Adipose tissue (tissue), 3 donors: ENCODE data around the gene EME2. TPM values are rescaled to one million over a fixed set of nuclear protein-coding genes. Genes with fewer than 3 reads are reported as not detected.

Source experiments
- H3K27ac ChIP-seq: one replicate; pipeline ENCODE4 v1.5.1; 2013; ENCODE audit warnings: low read depth, low read length
- WGBS, 3 donors: extraction: QIAGEN DNeasy Blood & Tissue Kit; methylation state at CpG; one replicate each; pipeline ENCODE4 v1.1.7; 2013; 5-methylcytosine and 5-hydroxymethylcytosine counted together
- polyA plus RNA-seq, 3 donors: library from polyadenylated mRNA; stranded (reverse); fragments of 200-250 nt; gene quantifications; one replicate each; pipeline ENCODE4 v1.2.3, GENCODE V29; 2013
- donor health status: healthy with polysubstance abuse.
- donor health status: Bipolar disorder and iron deficiency.
- donor health status: healthy.

EME2 gene
- polyA plus RNA-seq, 3 donors, result 4.6 to 8.0 (median 7.7) TPM

DNA sequence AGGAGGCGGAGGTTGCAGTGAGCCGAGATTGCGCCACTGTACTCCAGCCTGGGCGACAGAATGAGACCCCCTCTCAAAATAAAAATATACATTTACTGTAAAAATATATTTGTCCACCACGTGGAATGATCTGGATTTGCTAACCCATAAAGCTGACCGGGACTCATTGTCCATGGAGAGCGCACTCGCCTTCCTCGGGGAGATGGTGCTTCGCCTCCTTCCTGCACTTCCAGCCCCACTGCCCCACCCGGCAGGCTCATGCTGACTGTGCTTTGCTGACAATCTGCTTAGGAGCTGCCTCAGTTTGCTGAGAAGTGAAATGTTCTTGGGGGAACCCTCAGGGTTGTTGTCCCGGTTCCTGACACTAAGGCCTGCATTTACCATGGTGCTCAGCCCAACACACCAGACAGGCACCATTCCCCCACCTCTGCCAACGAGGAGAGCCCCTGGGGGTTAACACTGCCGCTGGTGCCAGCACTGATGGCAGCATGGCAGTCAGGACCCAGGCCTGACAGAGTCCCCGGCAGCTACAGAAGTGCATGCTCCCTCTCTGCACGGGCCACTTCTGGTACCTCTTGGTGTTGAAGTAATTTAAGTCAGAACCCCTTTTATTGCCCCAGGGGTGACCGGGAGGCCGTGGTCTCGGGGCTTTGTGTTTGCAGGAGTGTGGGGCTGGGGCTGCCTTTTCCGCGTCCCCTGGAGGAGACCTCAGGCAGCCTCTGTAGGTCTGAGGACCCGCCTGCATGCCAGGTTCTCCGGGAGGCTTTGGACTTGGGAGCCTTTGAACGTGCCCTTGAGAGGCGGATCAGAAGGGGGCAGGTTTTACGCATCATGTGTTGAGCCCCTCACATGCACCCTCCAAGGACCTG, 12.6 kb downstream of the EME2 start:
- 84 to 88% (median 85%) methylated on average over 26 of the region's 26 CpGs for WGBS, 3 donors
- no peak overlapping the region for H3K27ac ChIP-seq

DNA sequence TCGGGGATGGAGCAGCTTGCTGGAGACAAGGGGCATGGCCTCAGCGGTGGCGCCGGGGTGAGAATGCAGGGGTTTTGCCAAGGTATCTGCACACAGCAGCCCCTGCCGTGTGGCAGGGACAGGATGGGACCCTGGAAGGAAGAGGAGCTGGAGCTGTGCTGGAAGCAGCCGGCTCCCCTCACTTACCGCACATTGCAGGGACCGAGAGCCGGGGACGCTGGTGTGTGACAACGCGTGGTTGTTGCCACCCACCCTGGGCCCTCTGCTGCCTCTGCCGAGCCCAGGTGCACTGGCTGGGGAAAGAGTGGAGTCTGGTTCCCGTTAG, 13.2 kb downstream of the EME2 start:
- 87 to 89% (median 88%) methylated on average over 14 of the region's 14 CpGs for WGBS, 3 donors
- no peak overlapping the region for H3K27ac ChIP-seq

DNA sequence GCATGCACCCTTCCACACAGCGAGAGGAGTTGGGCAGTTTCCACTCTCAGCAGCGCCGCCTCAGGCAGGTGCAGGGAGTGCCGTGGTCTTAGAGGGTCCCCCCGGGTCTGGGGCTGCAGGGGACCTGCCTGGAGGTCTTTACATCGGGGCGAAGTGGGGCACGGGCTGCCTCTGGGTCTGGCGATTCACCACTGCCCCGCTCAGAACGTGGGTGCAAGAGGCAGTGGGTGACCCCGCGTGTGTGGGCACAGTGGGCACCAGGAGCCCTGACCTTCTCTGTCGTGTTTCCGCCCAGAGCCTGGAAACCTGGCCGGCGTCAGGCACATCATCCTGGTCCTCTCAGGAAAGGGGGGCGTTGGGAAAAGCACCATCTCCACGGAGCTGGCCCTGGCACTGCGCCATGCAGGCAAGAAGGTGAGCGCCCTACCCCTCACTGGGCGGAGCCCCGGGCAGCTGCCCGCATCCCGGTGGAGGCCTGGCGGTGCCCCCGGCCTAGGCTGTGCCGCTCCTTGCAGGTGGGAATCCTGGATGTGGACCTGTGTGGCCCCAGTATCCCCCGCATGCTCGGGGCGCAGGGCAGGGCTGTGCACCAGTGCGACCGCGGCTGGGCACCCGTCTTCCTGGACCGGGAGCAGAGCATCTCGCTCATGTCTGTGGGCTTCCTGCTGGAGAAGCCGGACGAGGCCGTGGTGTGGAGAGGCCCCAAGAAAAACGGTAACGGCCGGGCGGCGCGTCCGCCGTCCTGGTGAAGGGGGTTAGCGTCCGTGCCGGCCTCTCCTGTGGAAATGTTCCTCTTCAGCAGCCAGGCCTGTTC, 13.8 kb downstream of the EME2 start:
- 82 to 90% (median 88%) methylated on average over 45 to 51 of the region's 51 CpGs for WGBS, 3 donors
- H3K27ac ChIP-seq, result no peak overlapping the region

DNA sequence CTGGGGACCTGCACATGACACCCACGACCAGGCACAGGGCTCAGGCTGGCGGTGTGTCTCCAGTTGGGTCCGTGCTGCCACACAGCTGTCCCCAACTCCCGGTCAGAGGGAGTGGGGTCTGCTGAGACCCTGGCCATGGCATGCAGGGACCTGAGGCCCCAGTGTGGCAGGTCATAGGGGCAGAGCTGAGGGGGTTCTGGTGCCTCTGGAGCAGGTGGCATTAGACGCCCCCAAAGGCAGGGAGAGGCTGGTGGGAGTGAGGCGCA, 14.4 kb downstream of the EME2 start:
- 85 to 91% (median 86%) methylated on average over 6 of the region's 6 CpGs for WGBS, 3 donors
- no peak overlapping the region for H3K27ac ChIP-seq

DNA sequence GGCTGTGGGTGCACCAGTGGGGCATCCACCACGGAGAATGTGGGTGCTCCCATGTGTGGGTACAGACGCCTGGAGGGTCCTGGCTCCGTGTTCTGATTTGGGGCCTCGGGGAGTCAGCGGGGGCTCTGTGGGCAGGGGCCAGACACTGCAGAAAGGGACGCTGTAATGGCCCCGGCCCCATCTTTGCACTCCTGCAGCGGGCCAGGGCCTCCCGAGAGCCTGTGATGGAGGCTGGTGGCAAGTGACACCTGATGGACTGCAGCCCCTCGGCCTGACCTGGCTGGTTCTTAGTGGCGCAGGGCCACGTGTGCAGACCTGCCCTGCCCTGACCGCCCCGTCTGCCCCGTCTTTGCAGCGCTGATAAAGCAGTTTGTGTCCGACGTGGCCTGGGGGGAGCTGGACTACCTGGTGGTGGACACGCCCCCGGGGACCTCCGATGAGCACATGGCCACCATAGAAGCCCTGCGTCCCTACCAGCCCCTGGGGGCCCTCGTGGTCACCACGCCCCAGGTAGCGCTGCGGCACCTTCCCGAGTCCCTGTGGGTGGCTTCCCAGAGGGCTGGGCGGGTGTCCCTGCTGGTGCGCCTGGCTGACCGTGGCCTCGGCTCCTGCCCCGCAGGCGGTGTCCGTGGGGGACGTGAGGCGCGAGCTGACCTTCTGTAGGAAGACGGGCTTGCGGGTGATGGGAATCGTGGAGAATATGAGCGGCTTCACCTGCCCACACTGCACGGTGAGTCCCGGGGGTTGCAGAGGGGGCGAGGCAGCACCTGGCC, 14.9 kb downstream of the EME2 start:
- H3K27ac ChIP-seq, result no peak overlapping the region
- 92 to 95% (median 92%) methylated on average over 40 to 44 of the region's 44 CpGs for WGBS, 3 donors

DNA sequence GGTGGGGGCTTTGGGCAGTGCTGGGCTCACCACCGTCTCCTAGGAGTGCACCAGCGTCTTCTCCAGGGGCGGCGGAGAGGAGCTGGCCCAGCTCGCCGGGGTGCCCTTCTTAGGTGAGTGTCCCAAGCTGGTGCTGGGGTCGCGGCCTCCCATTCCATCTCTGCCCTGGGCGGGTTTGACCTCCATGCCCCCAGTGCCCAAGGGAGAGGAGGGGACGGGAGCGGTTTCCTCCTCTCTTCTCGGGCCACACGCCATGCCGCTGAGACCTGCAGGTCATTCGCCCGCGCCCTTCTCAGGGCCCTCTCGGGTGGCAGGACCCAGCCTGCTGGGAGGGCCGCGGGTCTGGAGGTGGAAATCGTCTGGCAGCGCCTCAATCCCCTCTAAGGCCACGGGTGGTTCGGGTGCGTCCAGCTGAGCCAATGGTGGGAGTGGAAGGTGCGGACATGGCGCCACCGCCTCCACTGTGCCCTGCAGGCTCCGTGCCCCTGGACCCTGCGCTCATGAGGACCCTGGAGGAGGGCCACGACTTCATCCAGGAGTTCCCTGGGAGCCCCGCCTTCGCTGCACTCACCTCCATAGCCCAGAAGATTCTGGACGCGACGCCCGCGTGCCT, 15.6 kb downstream of the EME2 start:
- no peak overlapping the region for H3K27ac ChIP-seq

DNA sequence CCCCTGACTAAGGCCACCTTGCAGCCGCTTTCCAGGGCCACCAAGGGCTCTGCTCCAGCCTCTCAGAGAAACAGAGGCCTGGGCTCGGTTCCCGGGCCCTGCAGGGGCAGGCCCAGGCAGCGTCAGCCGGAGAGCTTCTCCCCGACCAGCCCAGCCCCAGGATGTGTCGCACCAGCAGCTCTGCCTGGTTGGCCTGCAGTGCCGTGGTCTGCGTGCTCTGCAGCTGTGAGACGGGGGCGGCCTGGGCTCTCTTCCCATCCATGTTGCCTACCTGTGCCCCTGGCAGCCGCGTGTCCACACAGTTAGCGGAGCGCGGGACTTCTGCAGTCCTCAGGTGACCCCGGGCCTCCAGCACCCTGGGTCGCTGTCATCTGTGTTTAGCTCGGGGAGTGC, 16.1 kb downstream of the EME2 start:
- H3K27ac ChIP-seq, result no peak overlapping the region
- WGBS, 3 donors, result 62 to 75% (median 70%) methylated on average over 19 of the region's 19 CpGs

More for the DNA sequence above, 15.6 kb downstream of the EME2 start:
- 88 to 93% (median 90%) methylated on average over 38 of the region's 38 CpGs for WGBS, 3 donors

DNA sequence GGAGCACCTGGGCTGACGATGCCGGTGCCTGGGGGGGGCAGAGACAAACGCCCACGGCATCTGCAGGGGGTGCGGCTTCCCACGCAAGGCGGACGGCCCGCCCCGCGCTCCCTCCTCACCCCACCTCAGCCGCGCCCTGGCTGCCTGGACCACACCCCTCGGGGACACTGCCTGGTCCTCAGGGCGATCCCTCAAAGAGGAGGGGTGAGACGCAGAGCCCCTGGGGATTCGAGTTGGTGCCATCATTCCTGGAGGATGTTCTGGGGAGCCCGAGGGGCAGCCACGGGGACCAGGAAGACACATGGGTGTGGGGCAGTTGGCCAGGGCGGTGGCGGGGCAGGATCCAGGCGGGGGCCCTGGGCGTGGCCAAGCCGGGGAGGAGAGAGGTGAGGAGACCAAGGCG, 17.0 kb downstream of the EME2 start:
- WGBS, 3 donors, result 79 to 89% (median 86%) methylated on average over 17 to 25 of the region's 25 CpGs

DNA sequence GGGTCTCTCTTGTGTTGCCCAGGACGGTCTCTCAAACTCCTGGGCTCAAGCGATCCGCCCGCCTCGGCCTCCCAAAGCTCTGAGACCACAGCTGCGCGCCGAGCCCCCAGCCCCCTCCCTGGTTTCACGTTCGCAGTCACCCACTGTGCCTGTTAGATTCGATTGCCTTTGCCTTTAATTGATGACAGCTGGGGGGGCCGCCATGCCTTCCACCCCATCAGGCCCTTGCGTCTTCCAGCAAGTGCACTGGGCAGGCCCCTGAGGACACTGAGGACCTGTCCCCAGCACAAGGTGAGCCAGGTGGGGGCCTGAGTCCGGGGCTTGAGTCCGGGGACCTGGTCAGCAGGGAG, 17.6 kb downstream of the EME2 start:
- 92 to 95% (median 94%) methylated on average over 13 to 15 of the region's 15 CpGs for WGBS, 3 donors
- no peak overlapping the region for H3K27ac ChIP-seq

More for the DNA sequence above, 17.0 kb downstream of the EME2 start:
- no peak overlapping the region for H3K27ac ChIP-seq

DNA sequence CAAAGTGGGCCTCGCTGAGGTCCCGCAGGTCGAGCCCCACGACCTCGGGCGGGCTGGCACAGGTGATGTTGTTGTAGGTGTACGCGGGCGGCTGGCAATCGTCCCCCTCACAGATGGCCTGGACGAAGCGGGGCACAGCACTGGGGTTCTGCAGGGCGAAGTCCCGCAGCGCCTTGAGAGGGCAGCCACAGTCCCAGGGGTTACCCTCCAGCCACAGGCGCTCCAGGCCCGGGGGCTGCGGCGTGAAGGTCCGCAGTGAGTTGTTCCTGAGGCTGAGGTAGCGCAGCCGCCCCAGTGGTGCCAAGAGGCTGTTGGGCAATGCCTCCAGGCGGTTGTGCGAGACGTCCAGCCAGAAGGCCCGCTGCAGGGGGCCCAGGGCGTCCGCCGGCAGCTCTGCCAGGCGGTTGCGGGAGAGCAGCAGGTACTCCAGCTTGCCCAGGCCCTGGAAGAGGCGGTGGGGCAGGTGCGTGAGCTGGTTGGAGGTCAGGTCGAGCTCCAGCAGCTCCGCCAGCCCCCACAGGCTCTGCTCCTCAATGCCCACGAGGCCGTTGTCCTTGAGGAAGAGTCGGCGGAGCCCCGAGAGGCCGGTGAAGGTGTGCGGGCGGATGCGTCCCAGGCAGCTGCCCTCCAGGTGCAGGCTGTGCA, 18.1 kb downstream of the EME2 start:
- H3K27ac ChIP-seq, result no peak overlapping the region
- 87 to 93% (median 91%) methylated on average over 42 to 44 of the region's 44 CpGs for WGBS, 3 donors

DNA sequence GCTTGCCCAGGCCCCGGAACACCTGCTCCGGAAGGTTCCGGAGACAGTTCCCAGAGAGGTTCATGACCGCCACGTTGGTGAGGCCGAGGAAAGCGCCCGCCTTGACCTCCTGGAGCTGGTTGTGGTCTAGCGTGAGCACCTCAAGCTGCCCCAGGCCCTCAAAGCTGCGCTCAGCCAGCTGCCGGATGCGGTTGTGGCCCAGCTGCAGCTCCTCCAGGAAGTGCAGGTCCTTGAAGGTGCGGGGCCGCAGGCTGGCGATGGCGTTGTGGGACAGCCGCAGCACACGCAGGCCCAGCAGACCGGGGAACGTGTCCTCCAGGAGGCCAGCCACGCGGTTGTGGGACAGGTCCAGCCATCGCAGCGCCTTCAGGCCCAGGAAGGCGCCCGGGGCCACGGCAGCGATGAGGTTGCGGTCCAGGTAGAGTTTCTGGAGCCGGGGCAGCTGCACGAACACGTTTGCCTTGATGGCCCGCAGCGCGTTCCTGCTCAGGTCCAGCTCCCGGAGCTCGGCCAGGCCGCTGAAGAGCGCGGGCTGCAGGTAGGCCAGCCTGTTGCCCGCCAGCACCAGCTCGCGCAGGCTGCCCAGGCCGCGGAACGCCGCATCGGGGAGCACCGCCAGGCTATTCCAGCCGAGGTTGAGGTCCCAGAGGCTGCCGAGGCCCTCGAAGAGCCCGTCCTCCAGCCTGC, 18.8 kb downstream of the EME2 start:
- no peak overlapping the region for H3K27ac ChIP-seq

DNA sequence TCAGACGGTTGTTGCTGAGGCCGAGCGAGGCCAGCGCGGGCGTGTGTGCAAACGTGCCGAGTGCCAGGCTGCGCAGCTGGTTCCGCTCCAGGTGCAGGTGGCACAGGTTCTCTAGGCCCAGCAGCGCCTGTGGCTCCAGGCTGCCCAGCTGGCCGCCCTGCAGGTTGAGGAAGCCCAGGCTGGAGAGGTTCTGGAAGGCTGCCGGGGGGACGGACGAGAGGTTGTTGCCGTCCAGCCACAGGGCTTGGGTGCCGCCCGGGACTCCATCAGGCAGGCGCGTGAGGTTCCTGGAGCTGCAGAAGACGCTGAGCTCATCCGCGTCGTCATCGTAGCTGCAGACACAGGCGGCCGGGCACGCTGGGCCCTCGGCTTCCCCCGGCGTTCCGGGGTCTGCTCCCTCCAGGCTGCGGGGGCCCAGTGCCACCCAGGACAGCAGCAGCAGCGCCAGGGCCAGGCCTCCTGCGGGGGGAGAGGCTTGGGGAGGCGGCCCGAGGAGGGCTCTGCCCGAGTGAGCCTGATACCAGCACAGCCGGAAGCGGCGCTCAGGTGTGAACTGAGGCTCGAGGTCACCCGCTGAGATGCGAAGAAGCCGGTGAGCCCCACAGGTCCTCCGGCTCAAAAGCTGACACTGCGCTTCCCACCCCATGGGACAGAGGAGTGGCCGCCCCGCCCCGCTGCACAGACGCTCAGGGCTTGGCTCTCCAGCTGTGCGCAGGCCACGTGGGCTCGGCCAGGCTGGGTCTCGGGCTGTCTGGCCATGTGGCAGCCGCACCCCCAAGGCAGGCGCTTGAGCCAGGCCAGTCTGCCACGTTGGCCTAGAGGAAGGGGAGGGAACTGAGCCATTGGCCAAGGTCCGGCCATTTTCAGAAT, 19.6 kb downstream of the EME2 start:
- H3K27ac ChIP-seq, result no peak overlapping the region
- 86 to 92% (median 91%) methylated on average over 59 of the region's 59 CpGs for WGBS, 3 donors

More for the DNA sequence above, 18.8 kb downstream of the EME2 start:
- WGBS, 3 donors, result 92 to 95% (median 94%) methylated on average over 51 to 53 of the region's 53 CpGs

DNA sequence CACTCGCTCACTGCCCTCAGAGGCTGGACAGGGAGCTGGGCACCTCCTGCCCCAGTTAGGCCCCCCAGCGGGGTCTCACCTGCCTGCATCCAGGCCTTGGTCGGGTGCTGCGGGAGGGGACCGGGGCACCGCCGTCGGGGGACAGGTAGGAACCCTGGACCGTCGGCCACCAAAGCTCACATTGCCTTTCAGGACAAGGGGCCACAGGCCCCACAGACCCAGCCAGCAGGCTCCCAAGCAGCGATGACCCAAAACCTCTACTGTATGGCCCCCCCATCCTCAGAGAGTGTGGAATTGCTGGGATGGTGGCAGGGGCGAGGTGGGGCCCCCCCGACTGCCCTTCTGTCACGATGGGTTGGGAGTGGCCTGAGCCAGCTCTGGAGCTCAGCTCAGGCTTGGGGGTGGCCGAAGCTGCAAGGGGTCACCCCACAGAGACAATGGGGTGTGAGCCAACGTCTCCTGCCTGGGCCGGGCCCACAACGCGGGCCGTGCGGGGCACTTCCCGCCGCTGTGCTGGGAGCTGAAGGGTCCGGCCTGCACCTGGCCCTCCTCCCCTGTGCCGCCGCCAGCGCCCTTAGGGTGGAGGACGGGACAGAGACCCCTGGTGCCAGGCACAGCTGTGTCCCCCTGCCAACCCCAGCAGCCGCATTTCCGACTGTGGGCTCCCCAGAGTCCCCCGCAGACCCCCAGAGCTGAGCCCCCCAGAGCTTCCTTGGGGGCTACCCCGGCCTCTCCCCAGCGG, 20.4 kb downstream of the EME2 start:
- 67 to 87% (median 78%) methylated on average over 30 to 33 of the region's 33 CpGs for WGBS, 3 donors
- H3K27ac ChIP-seq, result no peak overlapping the region

DNA sequence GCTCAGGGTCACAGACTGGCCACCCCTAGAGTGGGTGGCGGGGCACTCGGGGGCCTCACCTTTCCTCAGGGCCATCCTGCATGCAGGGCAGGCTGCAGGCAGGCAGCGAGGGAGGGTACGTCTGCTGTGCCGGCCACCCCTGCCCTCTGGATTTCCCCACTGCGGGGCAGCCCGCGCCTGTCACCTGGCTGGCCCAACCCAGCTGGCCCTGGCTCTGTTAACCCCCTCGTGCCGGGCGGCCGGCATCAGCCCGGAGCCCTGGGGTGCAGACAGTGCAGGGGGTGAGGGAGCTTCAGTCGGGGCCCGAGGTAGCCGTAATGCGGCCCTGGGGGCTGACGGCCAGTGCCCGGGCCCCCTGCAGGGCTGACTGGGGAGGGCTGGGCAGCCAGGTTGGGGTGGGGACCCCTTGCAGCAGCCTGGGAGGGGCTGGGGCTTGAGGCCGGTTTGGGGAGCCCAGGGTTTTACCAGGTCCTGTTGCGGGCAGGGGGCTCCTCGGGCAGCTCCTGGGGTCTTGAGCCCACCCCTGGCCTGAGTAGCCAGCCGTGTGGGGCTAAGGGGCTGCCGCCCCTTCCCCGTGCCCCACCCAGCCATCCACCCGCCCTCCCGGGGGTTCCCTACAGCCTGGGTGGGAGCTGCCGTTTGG, 21.1 kb downstream of the EME2 start, which contains the start of gene IGFALS:
Gene IGFALS (minus strand): TSS at position 128 of the 643 bp plus-strand sequence. CDS start 53 bp downstream, at position 75.
- no peak within 1 kb of the TSS for H3K27ac ChIP-seq

DNA sequence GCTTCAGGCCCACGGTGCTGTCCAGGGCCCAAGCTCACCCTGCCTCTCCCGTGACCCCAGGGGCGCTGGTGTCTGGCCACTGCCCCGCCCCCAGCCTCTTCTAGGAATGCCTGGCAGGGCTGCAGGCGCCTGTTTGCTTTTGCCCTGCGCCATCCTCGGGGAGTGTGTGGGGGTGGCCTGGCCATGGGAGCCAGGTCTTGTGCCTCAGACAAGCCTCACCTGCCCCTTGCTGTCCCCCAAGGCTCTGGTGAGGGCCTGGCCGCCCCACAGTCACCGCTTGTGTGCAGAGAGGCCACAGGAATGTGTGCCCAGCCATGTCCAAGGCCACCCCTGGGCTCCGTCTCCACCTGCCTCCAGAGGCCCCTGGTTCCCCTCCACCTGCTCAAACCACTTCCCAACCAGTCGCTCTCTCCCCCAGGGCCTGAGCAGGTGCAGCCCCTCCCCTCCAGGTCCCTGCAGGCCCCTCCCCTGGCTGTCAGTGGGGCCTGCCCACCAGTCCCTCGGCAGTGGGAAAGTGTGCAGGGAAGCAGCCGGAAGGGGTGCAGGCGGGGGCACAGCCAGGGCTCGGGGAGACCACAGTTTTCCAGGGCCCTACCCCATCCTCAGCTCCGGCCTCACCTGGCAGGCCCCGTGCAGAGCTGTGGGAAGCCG, 21.7 kb downstream of the EME2 start:
- H3K27ac ChIP-seq, result no peak overlapping the region
- 24 to 62% (median 53%) methylated on average over 18 of the region's 18 CpGs for WGBS, 3 donors

More for the DNA sequence above, 21.1 kb downstream of the EME2 start, which contains the start of gene IGFALS:
- WGBS, 3 donors, result 20 to 64% (median 53%) methylated on average over 23 to 28 of the region's 28 CpGs
